Measurements from ENCODE around the gene CHD1. TPM values are rescaled to one million over a fixed set of nuclear protein-coding genes. Genes with fewer than 3 reads are reported as not detected.
A peak's percentile ranks its signal among the peaks of the same experiment; 100 is the strongest.

Gene CHD1
- total and polyA plus RNA-seq, 9 of the 15 experiments (the other 6 are each of a cell fraction or from before 2014, with no cell fraction given): 27.3 to 133 (median 58.7) TPM

DNA sequence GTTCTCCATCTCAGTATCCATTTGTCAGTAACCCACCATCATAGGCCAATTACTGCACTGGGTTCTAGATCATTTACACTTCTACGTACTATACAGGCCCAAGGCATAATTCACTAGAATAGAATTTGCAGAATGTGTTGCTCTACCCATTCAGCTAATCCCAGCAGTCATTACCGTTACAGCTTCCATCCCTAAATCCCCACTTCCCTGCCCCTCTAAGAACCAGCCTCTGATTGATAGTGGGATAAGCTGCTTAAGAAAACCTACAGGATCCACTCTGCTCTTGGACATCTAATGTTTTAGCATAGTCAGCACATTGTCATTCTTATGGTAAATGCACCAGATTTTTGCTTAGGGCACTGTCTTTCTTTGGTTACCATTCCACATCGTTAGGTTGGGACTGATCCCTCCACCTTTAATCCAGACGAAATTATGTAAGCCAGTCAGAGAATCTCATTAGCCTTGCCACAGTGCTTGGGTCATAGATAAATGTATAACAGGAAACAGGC, 39.3 kb upstream of the CHD1 start:
- POLR2A ChIA-PET: interaction anchor here (0.6 to 1.9 kb wide), 5 partner anchors 10 to 36 kb away, joined by 3 to 6 read pairs (median 4); no protein-coding TSS in a partner anchor
- peaks cover 7 to 15% of the 10 kb centered on the region in 2 experiments for H3K4me1 ChIP-seq (replicated peaks in 1 of 2; ENCODE audit: control insufficient read depth in 2 of 2, insufficient read depth in 2 of 2, low read length in 2 of 2)
- no peaks in the 10 kb centered on the region for H3K27me3 ChIP-seq (ENCODE audit: control insufficient read depth in 2 of 2, insufficient read depth in 2 of 2, low read length in 2 of 2)
- no peaks in the 10 kb centered on the region; the same call in 2 of the 3 replicates for H3K79me2 ChIP-seq (ENCODE audit: control insufficient read depth, insufficient read depth, low read length)
- DNase-seq (ENCODE audit: extremely low read depth in 1 of 4, low spot score in 3 of 4) (no peak), ATAC-seq (no peak), FAIRE-seq (no peak)
- H2AFZ ChIP-seq (ENCODE audit: low read depth, low read length): no peak overlapping the region
- H3K4me3 ChIP-seq: no peak overlapping the region
- no peaks in the 10 kb centered on the region for H3K9me3 ChIP-seq (replicated peaks; ENCODE audit: control insufficient read depth, insufficient read depth, low read depth, low read length)
- H3K9ac ChIP-seq (ENCODE audit: insufficient read depth in 1 of 2, low read depth in 2 of 2, low read length in 2 of 2): no peak overlapping the region
- H3K27ac ChIP-seq (ENCODE audit: extremely low read depth, low read depth, low read length): no peak overlapping the region
- BruUV-seq (replicated peaks): no TSS peak
- in situ Hi-C loops (cut with MboI): no loop called here
- H3K4me2 ChIP-seq (ENCODE audit: insufficient read depth, low read length): no peak overlapping the region
- H3K36me3 ChIP-seq (ENCODE audit: control insufficient read depth, insufficient read depth, low read length): no peaks in the 10 kb centered on the region
- CTCF ChIA-PET (ENCODE audit: low intra/inter-chr PET ratio): no interaction called here
- H4K20me1 ChIP-seq (replicated peaks; ENCODE audit: control insufficient read depth, insufficient read depth, low read length): no peaks in the 10 kb centered on the region
- 57% methylated on average over 4 of the region's 4 CpGs for WGBS (ENCODE audit: insufficient coverage, low coverage, missing lambda C conversion rate)
- intact Hi-C loops (cut with micrococcal nuclease): no loop called here
- H3K9me1 ChIP-seq (ENCODE audit: control insufficient read depth, insufficient read depth, low read length): no peaks in the 10 kb centered on the region
- TF ChIP-seq, protein P1, sequence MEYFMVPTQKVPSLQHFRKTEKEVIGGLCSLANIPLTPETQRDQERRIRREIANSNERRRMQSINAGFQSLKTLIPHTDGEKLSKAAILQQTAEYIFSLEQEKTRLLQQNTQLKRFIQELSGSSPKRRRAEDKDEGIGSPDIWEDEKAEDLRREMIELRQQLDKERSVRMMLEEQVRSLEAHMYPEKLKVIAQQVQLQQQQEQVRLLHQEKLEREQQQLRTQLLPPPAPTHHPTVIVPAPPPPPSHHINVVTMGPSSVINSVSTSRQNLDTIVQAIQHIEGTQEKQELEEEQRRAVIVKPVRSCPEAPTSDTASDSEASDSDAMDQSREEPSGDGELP (CRISPR knock-in tag; IDR thresholded peaks at IDR 0.05; ENCODE audit: borderline replicate concordance): no peak
- TF ChIP-seq EWSR1 (IDR thresholded peaks at IDR 0.05; ENCODE audit: borderline replicate concordance, low read depth, partially characterized antibody) (no peak), NRF1 (conservative IDR thresholded peaks at IDR 0.05 in 1 of 2, IDR thresholded peaks at IDR 0.05 in 1 of 2) (no peak), RB1 (IDR thresholded peaks at IDR 0.05; ENCODE audit: low read depth) (no peak), HDAC2 (IDR thresholded peaks at IDR 0.05) (no peak), MAFG (tag; conservative IDR thresholded peaks at IDR 0.05) (peak; percentile 84), ZNF124 (CRISPR knock-in tag; IDR thresholded peaks at IDR 0.05) (no peak), TOE1 (IDR thresholded peaks at IDR 0.05; ENCODE audit: borderline replicate concordance) (no peak), TOE1 (CRISPR knock-in tag; IDR thresholded peaks at IDR 0.05; ENCODE audit: borderline replicate concordance, low read depth) (no peak), ZNF764 (CRISPR knock-in tag; IDR thresholded peaks at IDR 0.05; ENCODE audit: low read depth) (no peak), MCM7 (IDR thresholded peaks at IDR 0.05) (no peak), ZNF316 (IDR thresholded peaks at IDR 0.05) (peak; percentile 96), MAFK (IDR thresholded peaks at IDR 0.05; ENCODE audit: low read length) (peak; percentile 93), C11orf30 (IDR thresholded peaks at IDR 0.05; ENCODE audit: low read depth) (peak; percentile 90)
- TF ChIP-seq, protein P2, sequence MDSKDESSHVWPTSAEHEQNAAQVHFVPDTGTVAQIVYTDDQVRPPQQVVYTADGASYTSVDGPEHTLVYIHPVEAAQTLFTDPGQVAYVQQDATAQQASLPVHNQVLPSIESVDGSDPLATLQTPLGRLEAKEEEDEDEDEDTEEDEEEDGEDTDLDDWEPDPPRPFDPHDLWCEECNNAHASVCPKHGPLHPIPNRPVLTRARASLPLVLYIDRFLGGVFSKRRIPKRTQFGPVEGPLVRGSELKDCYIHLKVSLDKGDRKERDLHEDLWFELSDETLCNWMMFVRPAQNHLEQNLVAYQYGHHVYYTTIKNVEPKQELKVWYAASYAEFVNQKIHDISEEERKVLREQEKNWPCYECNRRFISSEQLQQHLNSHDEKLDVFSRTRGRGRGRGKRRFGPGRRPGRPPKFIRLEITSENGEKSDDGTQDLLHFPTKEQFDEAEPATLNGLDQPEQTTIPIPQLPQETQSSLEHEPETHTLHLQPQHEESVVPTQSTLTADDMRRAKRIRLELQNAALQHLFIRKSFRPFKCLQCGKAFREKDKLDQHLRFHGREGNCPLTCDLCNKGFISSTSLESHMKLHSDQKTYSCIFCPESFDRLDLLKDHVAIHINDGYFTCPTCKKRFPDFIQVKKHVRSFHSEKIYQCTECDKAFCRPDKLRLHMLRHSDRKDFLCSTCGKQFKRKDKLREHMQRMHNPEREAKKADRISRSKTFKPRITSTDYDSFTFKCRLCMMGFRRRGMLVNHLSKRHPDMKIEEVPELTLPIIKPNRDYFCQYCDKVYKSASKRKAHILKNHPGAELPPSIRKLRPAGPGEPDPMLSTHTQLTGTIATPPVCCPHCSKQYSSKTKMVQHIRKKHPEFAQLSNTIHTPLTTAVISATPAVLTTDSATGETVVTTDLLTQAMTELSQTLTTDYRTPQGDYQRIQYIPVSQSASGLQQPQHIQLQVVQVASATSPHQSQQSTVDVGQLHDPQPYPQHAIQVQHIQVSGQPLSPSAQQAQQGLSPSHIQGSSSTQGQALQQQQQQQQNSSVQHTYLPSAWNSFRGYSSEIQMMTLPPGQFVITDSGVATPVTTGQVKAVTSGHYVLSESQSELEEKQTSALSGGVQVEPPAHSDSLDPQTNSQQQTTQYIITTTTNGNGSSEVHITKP (IDR thresholded peaks at IDR 0.05; ENCODE audit: partially characterized antibody): no peak
- TF ChIP-seq, protein P3, sequence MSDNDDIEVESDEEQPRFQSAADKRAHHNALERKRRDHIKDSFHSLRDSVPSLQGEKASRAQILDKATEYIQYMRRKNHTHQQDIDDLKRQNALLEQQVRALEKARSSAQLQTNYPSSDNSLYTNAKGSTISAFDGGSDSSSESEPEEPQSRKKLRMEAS (CRISPR knock-in tag; IDR thresholded peaks at IDR 0.05): no peak
- TF ChIP-seq, protein P4, sequence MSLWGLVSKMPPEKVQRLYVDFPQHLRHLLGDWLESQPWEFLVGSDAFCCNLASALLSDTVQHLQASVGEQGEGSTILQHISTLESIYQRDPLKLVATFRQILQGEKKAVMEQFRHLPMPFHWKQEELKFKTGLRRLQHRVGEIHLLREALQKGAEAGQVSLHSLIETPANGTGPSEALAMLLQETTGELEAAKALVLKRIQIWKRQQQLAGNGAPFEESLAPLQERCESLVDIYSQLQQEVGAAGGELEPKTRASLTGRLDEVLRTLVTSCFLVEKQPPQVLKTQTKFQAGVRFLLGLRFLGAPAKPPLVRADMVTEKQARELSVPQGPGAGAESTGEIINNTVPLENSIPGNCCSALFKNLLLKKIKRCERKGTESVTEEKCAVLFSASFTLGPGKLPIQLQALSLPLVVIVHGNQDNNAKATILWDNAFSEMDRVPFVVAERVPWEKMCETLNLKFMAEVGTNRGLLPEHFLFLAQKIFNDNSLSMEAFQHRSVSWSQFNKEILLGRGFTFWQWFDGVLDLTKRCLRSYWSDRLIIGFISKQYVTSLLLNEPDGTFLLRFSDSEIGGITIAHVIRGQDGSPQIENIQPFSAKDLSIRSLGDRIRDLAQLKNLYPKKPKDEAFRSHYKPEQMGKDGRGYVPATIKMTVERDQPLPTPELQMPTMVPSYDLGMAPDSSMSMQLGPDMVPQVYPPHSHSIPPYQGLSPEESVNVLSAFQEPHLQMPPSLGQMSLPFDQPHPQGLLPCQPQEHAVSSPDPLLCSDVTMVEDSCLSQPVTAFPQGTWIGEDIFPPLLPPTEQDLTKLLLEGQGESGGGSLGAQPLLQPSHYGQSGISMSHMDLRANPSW (CRISPR knock-in tag; IDR thresholded peaks at IDR 0.05): no peak
